H1 (cell line): ENCODE results near the gene GSX1. TPM values are rescaled to one million over a fixed set of nuclear protein-coding genes. Genes with fewer than 3 reads are reported as not detected.

Experiments used
- CBX5 ChIP-seq: fragments of 300-800, 300-1000 bp; sonication (generic); IDR thresholded peaks from 2 replicates; pipeline ENCODE4 v1.7.1; 2016; ENCODE audit warnings: antibody characterized with exemption, low read length, low read depth
- CHD1 ChIP-seq: IDR thresholded peaks from 2 replicates; pipeline ENCODE4 v1.6.1; 2012; ENCODE audit warnings: low read depth, low read length, improper control_type of control experiment
- CHD2 ChIP-seq: IDR thresholded peaks from 2 replicates; pipeline ENCODE4 v1.6.1; 2012; ENCODE audit warnings: low read length, improper control_type of control experiment
- CREB1 ChIP-seq: IDR thresholded peaks from 2 replicates; pipeline ENCODE4 v1.6.1; 2012; ENCODE audit warnings: inconsistent platforms
- NANOG ChIP-seq: IDR thresholded peaks from 2 replicates; pipeline ENCODE4 v1.6.1; 2011; ENCODE audit warnings: low read length, low read depth, mild to moderate bottlenecking, inconsistent platforms; ENCODE audit not compliant: insufficient read depth, poor library complexity, severe bottlenecking
- POLR2AphosphoS5 ChIP-seq: IDR thresholded peaks from 2 replicates; pipeline ENCODE4 v1.6.1; 2011; ENCODE audit warnings: low read depth, low read length
- SP1 ChIP-seq: IDR thresholded peaks from 2 replicates; pipeline ENCODE4 v1.6.1; 2011; ENCODE audit warnings: low read depth, low read length
- polyA plus RNA-seq, 7 experiments: library from polyadenylated mRNA; depleted of rRNA in 3 of 7; stranded (reverse) in 5 of 7; unstranded in 2 of 7; fragments of >200 nt in 5 of 7; fragments of 200-250 nt in 2 of 7; gene quantifications; 1 replicate in 5 of 7; 2 replicates in 1 of 7; 4 replicates in 1 of 7; pipeline versions ENCODE4 v1.2.1 to v1.2.3, GENCODE V29; 2011 to 2013; ENCODE audit warnings: missing spikeins in 2 of 7, mixed read lengths in 2 of 7
- total RNA-seq: library from RNA; stranded (reverse); fragmentation: NEBNext Ultra II Directional; extraction: Animal tissue kit (Norgen Biotek cat#: 25700); gene quantifications from 2 replicates; pipeline ENCODE4 v1.2.1, GENCODE V29; 2021

Gene GSX1
- total and polyA plus RNA-seq, 2 of the 8 experiments (the other 6 are each of a cell fraction or from before 2014, with no cell fraction given), result not detected

DNA sequence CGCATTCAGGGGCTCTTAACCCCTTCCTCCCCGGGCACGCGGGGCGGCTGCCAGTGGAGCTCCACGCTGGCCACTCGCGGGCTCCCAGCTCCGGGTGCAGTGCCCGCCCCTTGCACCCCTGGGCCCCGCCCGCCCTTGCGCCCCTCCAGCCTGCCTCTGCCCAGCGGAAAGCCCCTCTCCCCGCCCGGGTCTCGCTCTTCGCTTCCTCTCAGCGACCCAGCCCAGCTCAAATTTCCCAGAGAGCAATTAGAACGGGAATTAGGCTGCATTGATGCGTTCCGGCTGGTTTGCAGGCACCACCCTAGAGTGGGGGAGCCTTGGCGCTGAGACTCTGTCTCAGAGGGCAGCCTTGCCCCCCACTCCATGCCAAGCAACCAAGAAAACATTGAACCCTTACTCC lies 1.8 kb upstream of the GSX1 start (continued):
- no peak for TF ChIP-seq NANOG
- no peak for TF ChIP-seq SP1
- TF ChIP-seq CREB1, result no peak
- TF ChIP-seq CHD1, result no peak
- no peak for TF ChIP-seq CBX5
- no peak for TF ChIP-seq POLR2AphosphoS5
- no peak for TF ChIP-seq CHD2
